Inflammatory macrophage treated with lipopolysaccharide for 4 hours (primary cell): Measurements from ENCODE around the gene TTC14.
"Not testable (repeated sequence)": the region's sequence is repeated elsewhere in the genome, so short reads cannot be mapped to it uniquely, and the experiment has no call there.

Experiments
- DNase-seq: peaks from one replicate; pipeline ENCODE4 v3.0.0-alpha.2; 2020

TTC14 gene, protein sequence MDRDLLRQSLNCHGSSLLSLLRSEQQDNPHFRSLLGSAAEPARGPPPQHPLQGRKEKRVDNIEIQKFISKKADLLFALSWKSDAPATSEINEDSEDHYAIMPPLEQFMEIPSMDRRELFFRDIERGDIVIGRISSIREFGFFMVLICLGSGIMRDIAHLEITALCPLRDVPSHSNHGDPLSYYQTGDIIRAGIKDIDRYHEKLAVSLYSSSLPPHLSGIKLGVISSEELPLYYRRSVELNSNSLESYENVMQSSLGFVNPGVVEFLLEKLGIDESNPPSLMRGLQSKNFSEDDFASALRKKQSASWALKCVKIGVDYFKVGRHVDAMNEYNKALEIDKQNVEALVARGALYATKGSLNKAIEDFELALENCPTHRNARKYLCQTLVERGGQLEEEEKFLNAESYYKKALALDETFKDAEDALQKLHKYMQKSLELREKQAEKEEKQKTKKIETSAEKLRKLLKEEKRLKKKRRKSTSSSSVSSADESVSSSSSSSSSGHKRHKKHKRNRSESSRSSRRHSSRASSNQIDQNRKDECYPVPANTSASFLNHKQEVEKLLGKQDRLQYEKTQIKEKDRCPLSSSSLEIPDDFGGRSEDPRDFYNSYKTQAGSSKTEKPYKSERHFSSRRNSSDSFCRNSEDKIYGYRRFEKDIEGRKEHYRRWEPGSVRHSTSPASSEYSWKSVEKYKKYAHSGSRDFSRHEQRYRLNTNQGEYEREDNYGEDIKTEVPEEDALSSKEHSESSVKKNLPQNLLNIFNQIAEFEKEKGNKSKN

DNA sequence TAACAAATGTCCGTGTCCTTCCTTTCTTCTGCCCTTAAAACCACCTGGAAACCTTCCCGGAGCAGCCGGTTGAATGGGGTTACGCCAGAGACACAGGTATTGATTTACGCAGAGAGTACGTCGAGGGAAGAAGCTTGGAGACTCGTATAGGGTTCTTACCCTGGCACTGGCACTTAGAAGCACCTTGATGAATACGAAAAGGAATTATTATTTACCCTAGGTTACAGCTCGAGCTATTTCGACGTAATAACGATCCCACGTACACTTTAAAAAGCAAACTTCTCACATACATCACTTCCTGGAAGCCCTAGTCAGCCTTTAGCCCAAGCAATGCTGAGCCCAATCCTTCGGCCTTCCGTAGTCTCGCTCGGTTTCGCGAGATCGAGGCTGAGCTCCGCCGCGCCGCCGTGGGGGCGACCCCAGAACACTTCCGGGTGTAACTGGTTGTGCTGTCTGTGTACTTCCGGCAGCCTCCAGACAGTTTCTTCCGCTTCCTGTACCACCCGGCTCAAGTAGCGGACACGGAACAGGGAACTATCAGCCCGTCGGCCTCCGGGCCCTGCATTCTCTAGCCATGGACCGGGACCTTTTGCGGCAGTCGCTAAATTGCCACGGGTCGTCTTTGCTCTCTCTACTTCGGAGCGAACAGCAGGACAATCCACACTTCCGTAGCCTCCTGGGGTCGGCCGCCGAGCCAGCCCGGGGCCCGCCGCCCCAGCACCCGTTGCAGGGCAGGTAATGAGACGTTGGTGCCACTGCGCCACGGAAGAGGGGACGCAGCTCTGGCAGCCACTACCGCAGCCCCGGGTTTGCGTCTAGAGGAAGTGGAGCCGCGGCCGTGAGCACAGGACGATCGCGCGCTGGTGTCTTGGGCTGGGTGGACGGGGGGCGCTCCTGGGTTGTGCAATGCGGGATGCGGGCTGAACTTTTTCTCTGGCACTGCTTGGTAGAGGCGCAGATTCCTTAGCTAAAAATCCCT, at the start of gene TTC14:
Gene TTC14 (plus strand): TSS at position 476 of the 979 bp plus-strand sequence. CDS start 99 bp downstream, at position 575.
- peak; percentile 93 for DNase-seq

DNA sequence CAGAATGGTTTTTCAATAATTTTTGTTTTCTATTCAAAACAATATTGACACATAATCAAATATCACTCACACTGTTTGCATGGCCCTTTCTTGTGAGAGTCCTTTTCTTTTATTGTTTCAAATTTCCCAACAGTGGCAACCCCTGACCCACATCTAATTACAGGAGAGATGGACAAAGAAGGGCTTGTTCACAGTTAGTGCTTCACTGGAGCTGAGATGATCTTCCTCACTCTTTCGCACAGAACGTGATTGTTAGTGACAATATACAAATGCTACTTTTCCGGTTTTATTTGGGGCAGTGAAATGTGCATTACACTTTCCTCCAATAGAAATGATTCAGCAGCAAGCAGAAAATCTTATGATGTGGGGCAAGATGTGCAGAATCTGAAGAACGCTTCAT, 38.6 kb upstream of the TTC14 start:
- no peak for DNase-seq

DNA sequence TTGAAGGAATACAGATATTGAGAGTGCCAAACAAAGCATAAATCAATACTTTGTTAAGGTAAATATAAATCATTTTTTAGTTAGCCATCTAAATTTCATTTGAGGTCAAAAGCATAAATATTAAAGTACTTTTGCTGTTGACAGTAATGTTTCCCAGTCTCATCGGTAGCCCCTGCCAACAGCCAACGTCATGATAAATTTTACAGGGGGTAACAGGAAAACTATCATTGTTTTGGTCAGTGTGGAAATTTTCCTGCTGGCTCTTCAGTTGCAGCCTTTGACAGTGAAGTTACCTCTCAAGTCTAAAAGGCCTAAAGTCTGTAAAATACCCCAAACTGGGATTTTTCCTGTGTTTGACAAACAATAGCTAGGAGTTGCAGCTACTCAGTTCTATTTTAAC, 37.3 kb upstream of the TTC14 start:
- DNase-seq = no peak

DNA sequence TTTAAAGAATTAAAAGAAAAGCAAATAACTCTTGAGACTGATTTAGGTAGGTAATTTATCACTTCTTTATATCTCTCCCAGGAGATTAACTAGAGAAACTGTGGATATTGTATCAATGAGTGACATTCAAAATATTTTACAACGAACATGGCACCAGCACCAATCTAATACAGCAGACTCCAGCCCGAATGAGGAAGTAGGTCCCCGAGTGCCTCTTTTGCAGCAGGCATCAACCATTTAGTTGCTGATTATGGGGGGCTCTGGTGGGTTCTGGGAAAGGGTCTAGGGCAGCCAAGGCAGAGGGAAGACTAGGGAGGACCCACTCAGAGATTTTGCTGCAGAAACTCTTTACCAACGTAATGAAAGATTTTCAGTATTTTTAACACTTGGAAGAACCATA, 31.7 kb upstream of the TTC14 start:
- no peak for DNase-seq

DNA sequence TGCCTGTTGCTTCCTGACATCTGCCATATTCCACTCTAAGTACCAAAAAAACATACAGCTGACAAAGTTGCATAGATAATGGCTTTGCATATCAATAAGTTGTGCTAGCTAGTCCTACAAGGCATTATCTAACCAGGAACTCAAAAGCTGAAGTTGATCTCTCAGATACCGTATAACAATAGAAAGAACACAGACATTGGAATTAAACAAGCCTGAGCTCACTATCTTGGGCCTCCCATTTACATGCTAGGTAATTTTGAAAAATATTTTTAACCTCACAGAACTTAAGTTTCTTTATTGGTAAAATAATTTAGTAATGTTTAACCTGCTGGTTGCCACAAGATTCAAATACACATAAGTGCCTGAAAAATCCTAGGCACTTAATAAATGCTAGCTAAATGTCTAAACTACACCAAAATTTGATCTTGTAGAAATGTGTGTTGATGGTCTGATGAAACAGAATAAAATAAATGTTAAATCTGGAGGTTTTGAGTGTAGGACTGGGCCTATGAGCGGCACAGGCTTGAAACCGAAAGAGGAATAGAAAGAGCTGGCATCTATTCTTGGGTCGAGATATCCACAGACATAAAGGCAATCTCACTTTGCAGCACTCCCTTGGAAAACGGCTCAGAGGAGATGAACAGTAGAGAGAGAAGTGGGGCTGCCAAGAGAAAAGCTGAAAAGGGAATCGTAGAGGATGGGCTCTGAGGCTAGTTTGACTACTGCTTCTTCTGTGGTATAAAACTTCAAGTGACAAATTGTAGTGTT, 29.9 kb upstream of the TTC14 start:
- DNase-seq = no peak

DNA sequence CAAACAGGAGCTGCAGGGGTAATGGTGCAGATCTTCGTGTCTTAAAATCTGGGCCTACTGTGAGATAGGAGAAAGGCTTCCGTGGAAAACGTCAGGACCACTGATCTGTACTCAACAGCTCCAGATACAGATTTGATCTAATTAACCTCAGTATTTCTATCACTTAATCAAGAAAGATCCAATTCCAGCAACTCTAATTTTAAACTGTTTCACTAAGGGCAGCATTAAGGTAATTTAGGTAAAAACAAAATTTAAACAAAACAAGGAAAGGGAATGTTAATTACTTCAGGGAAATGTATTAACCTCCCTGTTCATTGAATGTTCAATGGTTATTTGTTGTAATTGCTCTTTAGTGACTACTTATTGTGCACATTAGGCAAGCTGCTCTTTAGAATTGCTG, 26.4 kb upstream of the TTC14 start:
- DNase-seq = no peak

DNA sequence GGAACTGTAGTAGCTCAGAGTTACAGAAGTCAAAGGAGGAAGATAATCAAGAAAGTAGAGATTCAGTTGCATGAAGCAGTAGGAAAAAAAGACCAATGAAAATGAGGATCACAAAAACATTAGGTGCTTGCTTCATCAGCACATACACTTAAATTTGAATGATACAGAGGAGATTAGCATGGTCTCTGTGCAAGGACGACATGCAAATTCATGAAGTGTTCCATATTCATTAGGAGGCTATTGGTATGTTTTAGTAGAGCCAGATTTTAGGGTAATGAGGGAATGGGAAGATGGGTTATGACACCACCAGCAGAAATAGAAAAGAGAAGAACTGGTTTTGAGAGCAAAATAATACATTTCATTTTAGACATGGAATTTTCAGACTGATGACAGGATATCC, 21.0 kb upstream of the TTC14 start:
- no peak for DNase-seq

DNA sequence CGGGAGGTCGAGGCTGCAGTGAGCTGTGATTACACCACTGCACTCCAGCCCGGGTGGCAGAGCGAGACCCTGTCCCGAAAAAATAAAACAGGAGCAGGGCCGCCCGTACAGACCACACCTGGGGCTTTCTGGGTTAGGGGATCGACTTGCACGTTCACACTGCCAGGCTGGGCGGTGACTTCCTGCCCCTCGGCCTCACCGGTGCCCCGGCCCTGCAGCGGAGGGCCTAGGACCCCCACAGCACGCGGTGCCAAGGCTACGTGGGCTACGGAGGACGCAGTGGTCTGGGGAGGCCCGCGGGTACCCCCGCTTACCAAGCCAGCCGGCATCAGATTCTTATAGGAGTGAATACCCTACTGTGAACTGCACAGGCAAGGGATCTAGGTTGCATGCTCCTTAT, 11.6 kb upstream of the TTC14 start:
- DNase-seq = no peak

DNA sequence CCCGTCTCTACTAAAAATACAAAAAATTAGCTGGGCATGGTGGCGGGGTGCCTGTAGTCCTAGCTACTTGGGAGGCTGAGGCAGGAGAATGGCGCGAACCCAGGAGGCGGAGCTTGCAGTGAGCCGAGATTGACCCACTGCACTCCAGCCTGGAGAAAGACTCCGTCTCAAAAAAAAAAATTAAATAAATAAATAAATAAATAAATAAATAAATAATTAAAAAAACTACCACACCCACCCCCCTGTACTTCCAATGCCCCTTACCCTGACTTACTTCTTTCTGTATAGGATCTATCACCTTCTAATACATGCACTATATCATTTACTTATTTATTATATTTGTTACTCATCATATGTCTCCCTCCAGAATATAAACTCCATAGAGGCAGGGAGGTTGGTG, 8.3 kb upstream of the TTC14 start:
- not testable (repeated sequence) for DNase-seq

DNA sequence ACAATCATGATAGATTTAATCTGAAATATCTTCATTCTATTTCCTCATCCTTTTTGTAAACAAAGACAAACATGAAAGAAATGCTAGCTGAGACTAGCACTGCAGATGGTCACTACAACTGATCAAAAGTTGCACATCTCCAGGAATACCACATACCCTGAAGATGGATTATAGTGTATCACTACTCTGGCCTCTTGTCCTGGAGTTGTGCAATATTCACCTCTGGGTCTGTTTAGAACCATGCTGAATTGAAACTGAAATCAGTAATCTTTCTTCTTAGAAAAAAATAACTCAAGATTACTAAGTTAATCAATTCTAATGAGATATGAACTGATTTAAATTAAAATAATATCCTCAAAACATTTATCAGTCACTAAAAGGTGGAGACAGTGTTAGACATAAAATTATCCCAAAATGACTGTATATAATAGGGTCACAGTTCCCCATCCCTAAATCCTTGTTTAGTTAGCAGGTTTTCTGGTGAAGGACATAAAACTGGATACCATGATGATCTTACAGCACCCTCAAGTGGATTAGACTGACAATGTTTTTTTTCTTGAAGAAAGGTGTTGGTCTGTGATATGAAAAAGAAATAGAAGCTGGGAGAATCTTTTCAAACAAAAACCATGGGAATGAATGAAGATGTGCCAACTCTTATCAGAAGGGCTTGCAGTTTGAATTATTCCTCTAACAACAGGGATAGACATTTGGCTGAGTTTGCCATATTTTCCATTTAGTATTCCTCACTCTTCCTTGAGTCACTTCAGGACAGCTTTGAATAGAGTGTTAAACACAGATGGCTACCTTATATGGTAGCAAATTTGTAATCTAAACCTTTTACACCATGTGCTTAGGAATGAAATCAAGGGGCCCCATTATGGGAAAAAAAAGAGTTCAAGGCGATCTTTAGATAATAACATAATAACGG, 7.1 kb upstream of the TTC14 start:
- DNase-seq = no peak

DNA sequence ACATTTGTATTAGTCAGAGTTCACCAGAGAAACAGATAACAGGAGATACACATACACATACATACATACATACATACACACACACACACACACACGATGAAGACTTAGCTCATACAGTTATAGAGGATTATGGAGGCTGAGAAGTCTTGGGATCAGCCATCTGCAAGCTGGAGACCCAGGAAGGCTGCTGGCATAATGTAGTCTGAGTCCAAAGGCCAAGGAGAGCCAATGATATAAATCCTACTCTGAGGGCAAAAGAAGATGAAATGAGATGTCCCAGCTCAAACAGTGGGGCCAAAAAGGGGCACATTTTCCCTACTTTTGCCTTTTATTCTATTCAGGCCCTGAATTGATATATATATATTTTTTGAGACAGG, 6.4 kb upstream of the TTC14 start:
- DNase-seq = no peak

DNA sequence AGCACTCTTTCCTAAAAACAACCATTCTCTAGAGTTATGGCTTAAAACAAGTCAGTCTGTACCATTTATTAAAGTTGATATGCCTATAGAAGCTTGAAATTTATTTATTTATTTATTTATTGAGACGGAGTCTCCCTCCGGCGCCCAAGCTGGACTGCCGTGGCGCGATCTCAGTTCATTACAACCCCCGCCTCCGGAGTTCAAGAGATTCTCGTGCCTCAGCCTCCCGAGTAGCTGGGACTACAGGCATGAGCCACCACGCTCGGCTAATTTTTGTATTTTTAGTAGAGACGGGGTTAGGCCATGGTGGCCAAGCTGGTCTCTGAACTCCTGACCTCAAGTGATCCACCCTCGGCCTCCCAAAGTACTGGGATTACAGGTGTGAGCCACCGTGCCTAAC, 1.5 kb upstream of the TTC14 start:
- no peak for DNase-seq

DNA sequence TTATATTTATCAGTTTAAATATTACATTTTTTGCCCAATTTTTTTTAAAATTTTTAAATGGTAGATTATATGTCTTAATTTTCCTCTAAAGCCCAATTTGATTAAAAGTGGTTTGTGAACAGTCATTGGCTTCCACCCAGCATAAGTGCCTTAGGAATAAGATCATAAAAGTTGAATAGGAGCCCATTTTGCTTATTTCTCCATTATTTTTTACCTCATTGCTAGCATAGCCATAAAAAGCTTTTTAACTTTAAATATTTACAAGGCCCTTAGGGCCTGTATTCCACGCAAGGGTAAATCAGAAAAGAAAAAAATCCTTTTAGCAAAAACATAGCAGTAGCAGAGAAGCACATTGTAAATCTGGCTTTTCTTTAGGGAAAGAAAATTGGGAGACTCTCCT, 9.0 kb downstream of the TTC14 start:
- DNase-seq = no peak

DNA sequence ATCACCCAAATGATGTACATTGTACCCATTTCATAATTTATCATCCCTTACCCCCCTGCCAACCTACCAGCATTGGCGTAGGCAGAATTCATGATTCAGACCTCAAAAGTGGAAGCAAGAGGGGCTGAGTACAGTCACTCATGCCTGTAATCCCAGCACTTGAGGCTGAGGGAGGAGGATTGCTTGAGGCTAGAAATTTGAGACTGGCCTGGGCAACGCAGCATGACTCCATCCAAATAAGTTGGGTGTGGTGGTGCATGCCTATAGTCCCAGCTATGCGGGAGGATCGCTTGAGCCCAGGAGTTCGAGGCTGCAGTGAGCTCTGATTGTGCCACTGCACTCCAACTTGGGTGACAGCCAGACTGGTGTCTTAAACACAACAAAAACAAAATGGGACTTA, 10.4 kb downstream of the TTC14 start:
- DNase-seq = no peak

DNA sequence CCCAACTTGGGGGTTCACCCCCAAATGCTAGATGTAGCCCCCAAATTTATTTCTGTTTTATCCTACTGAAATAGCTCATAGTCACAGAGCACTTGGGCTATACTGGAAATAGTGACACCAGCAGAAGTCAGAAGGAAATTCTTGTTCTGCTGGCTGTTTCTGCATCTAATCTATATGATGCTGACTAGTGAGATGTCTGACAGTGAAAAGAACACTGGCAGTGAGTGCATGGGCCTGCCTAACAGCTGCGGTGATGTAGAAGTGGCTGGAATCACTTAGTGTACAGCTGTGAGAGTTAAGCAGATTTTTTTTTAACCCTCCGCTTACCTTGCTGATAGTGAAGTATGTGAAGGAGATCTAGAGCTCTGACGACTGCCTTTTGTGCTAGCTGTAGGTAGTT, 14.0 kb downstream of the TTC14 start:
- no peak for DNase-seq

DNA sequence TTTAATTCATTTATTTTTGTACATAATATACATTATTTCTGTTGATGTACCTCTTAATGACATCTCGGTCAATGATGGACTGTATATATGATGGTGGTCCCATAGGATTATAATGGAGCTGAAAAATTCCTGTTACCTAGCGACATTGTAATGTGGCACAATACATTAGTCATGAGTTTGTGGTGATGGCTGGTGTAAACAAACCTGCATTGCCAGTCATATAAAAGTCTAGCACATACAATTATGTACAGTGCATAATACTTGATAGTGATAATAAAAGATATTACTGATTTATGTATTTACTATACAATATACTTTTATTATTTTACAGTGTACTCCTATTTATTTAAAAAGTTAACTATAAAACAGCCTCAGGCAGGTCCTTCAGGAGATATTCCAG, 15.1 kb downstream of the TTC14 start:
- DNase-seq = no peak

DNA sequence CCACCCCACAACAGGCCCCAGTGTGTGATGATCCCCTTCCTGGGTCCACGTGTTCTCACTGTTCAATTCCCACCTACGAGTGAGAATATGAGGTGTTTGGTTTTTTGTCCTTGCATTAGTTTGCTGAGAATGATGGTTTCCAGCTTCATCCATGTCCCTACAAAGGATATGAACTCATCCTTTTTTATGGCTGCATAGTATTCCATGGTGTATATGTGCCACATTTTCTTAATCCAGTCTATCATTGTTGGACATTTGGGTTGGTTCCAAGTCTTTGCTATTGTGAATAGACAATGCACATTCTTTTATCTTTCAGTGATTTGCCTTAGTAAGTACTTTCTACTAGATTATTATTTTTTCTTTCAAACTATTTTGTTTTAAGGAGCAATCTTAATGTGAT, 16.6 kb downstream of the TTC14 start:
- DNase-seq = not testable (repeated sequence)

DNA sequence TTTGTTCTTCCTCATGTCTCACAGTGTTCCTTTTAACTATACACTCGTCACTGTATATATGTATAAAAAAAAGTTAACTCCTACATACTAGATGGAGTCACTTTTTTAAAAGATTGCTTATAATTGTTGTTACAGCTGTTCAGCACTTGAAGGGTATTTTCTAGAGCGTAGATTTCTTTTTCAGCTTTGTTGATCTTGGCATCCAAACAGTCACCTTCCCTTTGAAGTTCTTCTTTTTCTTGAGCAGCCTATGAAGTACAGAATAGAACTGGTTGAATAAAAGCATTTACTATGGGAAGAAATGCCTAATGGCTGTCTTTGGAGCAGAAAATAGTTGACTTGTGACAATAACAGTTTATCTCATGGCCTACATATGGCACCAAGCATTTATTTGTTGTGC, 17.8 kb downstream of the TTC14 start:
- DNase-seq = no peak

DNA sequence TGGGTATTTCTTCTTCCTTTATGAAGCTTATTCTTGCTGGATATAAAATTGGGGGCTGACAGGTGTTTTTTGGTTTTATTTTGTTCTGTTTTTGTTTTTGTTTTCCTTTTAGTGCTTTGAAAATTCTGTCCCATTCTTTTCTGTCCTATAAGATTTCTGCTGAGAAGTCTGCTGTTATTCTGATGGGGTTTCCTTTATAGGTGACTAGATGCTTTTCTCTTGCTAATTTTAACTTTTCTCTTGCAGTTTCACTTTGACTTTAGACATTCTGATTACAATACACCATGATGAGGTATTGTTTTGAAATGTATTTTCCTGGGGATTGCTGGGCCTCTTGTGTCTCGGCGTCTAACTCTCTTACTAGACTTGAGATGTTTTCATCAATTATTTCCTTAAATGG, 22.8 kb downstream of the TTC14 start:
- no peak for DNase-seq

DNA sequence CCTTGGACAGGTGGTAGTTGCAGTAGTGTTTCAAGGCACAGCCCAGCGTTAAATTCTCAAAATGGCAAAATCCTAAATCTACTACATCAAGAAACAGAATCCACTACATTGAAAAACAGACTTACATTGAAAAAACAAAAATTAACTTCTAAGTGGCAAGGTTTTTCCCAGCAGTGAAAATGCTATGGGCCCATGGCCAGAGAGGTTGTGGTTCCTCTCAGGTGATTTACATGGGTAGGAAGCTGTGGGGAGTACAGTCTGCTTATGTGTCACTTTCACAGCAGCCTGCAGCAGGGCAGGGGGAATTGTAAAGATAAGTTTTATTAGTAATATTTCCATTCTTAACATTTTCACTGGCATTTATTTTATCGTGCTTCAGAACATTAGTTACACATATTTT, 24.9 kb downstream of the TTC14 start:
- no peak for DNase-seq

DNA sequence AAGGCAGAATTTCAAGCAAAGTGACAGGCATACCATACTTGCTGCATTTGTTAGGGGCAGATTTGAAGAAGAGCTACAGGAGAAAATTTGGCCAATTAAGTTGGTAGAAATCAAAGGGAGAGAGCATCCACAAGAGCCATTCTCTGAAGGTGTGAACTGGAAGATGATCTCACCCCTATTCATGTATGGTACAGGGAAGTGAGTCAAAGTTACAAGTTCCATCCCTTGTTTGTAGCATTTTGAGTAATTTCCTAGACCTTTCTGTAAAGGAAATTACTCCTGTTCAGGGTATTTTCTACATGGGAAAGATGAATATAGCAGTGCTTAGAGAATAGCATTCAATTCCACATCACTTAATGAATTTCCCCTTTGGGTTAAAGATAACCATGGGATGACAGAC, 28.4 kb downstream of the TTC14 start:
- no peak for DNase-seq
